Endothelial cell of umbilical vein (primary cell): ENCODE data around the gene DHX16. TPM values are rescaled to one million over a fixed set of nuclear protein-coding genes. Genes with fewer than 3 reads are reported as not detected.

ENCODE experiments used
- BruUV-seq: library from RNA; stranded (reverse); fragments of 400-500 nt; replicated peaks from 2 replicates; lab custom pipeline; 2021; lab: Mats Ljungman, UMichigan
- CTCF ChIA-PET: fragments of 300-600, 350-600 bp; sonication (Branson Sonifier 250); formaldehyde crosslinking; loops from one replicate; lab custom pipeline; 2021; ENCODE audit warnings: antibody characterized with exemption, inconsistent platforms; lab: Charles Lee
- POLR2A ChIA-PET: fragments of 300-600, 350-600 bp; sonication (Branson Sonifier 250); formaldehyde crosslinking; loops from one replicate; lab custom pipeline; 2021; ENCODE audit warnings: antibody characterized with exemption, inconsistent platforms; lab: Charles Lee
- DNase-seq: peaks from one replicate; pipeline ENCODE4 v3.0.0-alpha.2; 2011; ENCODE audit warnings: low read depth, low spot score
- FAIRE-seq: peaks from 2 replicates; lab custom pipeline; 2011; peaks lifted over from hg19 to GRCh38; lab: Jason Lieb, UNC
- H2AFZ ChIP-seq: 2 replicates; pipeline ENCODE4 v1.6.0; 2012; ENCODE audit warnings: low read depth, low read length, control low read depth, inconsistent platforms
- H3K27ac ChIP-seq: 2 replicates; pipeline ENCODE4 v1.5.1; 2011; ENCODE audit warnings: low read depth, mild to moderate bottlenecking, control low read depth, low read length, moderate library complexity; ENCODE audit not compliant: insufficient read depth
- H3K27me3 ChIP-seq, 2 experiments: 2 replicates each; pipeline versions ENCODE4 v1.6.0 to v1.6.1; 2011; ENCODE audit warnings: low read length in 2 of 2, mixed read lengths in 1 of 2; ENCODE audit not compliant: control insufficient read depth in 2 of 2, insufficient read depth in 2 of 2
- H3K36me3 ChIP-seq, 2 experiments: 2 replicates in 1 of 2; 3 replicates in 1 of 2; pipeline ENCODE4 v1.5.1; 2011; ENCODE audit warnings: low read length in 2 of 2, mild to moderate bottlenecking in 1 of 2, moderate library complexity in 1 of 2; ENCODE audit not compliant: control insufficient read depth in 2 of 2, insufficient read depth in 2 of 2; ENCODE audit errors: extremely low read depth in 1 of 2
- H3K4me1 ChIP-seq: 3 replicates; pipeline ENCODE4 v1.5.1; 2011; ENCODE audit warnings: mild to moderate bottlenecking, low read length; ENCODE audit not compliant: control insufficient read depth, insufficient read depth; ENCODE audit errors: extremely low read depth
- H3K4me2 ChIP-seq: 2 replicates; pipeline ENCODE4 v1.6.1; 2011; ENCODE audit warnings: low read length, control low read depth, mixed read lengths; ENCODE audit not compliant: insufficient read depth
- H3K4me3 ChIP-seq, 3 experiments: fragments of 200-600 bp in 1 of 3; sonication (generic), shearing (Covaris generic) in 1 of 3; replicated peaks in 1 of 3; 2 replicates each; pipeline ENCODE4 v1.5.1; 2011 to 2016; ENCODE audit warnings: control low read depth in 3 of 3, low read length in 3 of 3, mild to moderate bottlenecking in 2 of 3, inconsistent platforms in 1 of 3, low read depth in 1 of 3, moderate library complexity in 1 of 3; ENCODE audit not compliant: insufficient read depth in 1 of 3
- H3K79me2 ChIP-seq: 2 replicates; pipeline ENCODE4 v1.6.0; 2012; ENCODE audit warnings: low read length, inconsistent platforms; ENCODE audit not compliant: control insufficient read depth, insufficient read depth
- H3K9ac ChIP-seq: replicated peaks from 2 replicates; pipeline ENCODE3; 2011; ENCODE audit warnings: low read length, control low read depth; ENCODE audit not compliant: insufficient read depth; ENCODE audit errors: extremely low read depth
- H3K9me1 ChIP-seq: replicated peaks from 3 replicates; pipeline ENCODE4 v1.6.0; 2011; ENCODE audit warnings: mild to moderate bottlenecking, low read length; ENCODE audit not compliant: control insufficient read depth, insufficient read depth; ENCODE audit errors: extremely low read depth
- H3K9me3 ChIP-seq: replicated peaks from 2 replicates; pipeline ENCODE4 v1.5.1; 2012; ENCODE audit warnings: low read length, inconsistent platforms; ENCODE audit not compliant: control insufficient read depth, insufficient read depth
- H4K20me1 ChIP-seq: replicated peaks from 2 replicates; pipeline ENCODE3; 2011; ENCODE audit warnings: mild to moderate bottlenecking, low read length; ENCODE audit not compliant: control insufficient read depth, insufficient read depth; ENCODE audit errors: extremely low read depth
- EZH2 ChIP-seq: IDR thresholded peaks from 2 replicates; pipeline ENCODE4 v1.6.1; 2012; ENCODE audit warnings: borderline replicate concordance, low read depth, mild to moderate bottlenecking, moderate library complexity, low read length, inconsistent platforms; ENCODE audit not compliant: severe bottlenecking
- FOS ChIP-seq: IDR thresholded peaks from 2 replicates; pipeline ENCODE4 v1.6.1; 2011; ENCODE audit warnings: mild to moderate bottlenecking, low read length, moderate library complexity, borderline replicate concordance; ENCODE audit not compliant: insufficient read depth
- GATA2 ChIP-seq: IDR thresholded peaks from 2 replicates; pipeline ENCODE4 v1.7.0; 2011; ENCODE audit warnings: low read depth, mild to moderate bottlenecking, moderate library complexity, mixed read lengths, low read length; ENCODE audit not compliant: insufficient read length, insufficient read depth
- JUN ChIP-seq: IDR thresholded peaks from 2 replicates; pipeline ENCODE4 v1.6.1; 2011; ENCODE audit warnings: borderline replicate concordance, low read depth; ENCODE audit not compliant: insufficient read length, insufficient read depth
- MYC ChIP-seq: IDR thresholded peaks from one replicate; pipeline ENCODE4 v1.6.1; 2011; ENCODE audit warnings: mild to moderate bottlenecking, low read depth, low read length
- POLR2A ChIP-seq: IDR thresholded peaks from 2 replicates; pipeline ENCODE4 v1.6.1; 2012; ENCODE audit warnings: low read depth, mild to moderate bottlenecking, control low read depth, low read length
- POLR2AphosphoS5 ChIP-seq: IDR thresholded peaks from 2 replicates; pipeline ENCODE4 v1.6.1; 2012; ENCODE audit warnings: low read depth, mild to moderate bottlenecking, control low read depth, low read length, moderate library complexity; ENCODE audit not compliant: insufficient read depth
- dilution Hi-C: fragments of 300-500 bp; cut with MboI; formaldehyde crosslinking; loops from one replicate; pipeline ENCODE4 v1.15.0; 2019; ENCODE audit warnings: low sequenced_read_pairs; ENCODE audit not compliant: extremely low pct_ligation_motif_present
- intact Hi-C: fragments of 100-400 bp; cut with micrococcal nuclease; formaldehyde crosslinking; loops from one replicate; pipeline ENCODE4 v1.10.0; 2022
- polyA plus RNA-seq, 4 experiments: library from polyadenylated mRNA; depleted of rRNA in 3 of 4; stranded (reverse) in 3 of 4; unstranded in 1 of 4; fragments of >200 nt; gene quantifications; 2 replicates each; pipeline versions ENCODE4 v1.2.1 to v1.2.3, GENCODE V29; 2011 to 2012; ENCODE audit warnings: missing spikeins in 1 of 4
- total RNA-seq: library from RNA; stranded (reverse); gene quantifications from 2 replicates; pipeline ENCODE4 v1.2.3, GENCODE V29; 2021
- TF ChIP-seq, protein P1 (sequence below), 2 donors: IDR thresholded peaks; 1 replicate in 1 of 2; 2 replicates in 1 of 2; pipeline ENCODE4 v1.5.1; 2011; ENCODE audit warnings: low read length in 2 of 2, mild to moderate bottlenecking in 2 of 2, moderate library complexity in 2 of 2, control low read depth in 1 of 2, inconsistent platforms in 1 of 2, low read depth in 1 of 2; ENCODE audit not compliant: insufficient read depth in 1 of 2; ENCODE audit errors: extremely low read depth in 1 of 2
- TF ChIP-seq, protein P2 (sequence below): IDR thresholded peaks from 2 replicates; pipeline ENCODE4 v1.6.1; 2011; ENCODE audit not compliant: insufficient read depth, insufficient read length

DHX16 gene
- total and polyA plus RNA-seq, 2 donors (not counting 3 experiments of a cell fraction or from before 2014, with no cell fraction given) = 38.2 to 66.5 TPM

DNA sequence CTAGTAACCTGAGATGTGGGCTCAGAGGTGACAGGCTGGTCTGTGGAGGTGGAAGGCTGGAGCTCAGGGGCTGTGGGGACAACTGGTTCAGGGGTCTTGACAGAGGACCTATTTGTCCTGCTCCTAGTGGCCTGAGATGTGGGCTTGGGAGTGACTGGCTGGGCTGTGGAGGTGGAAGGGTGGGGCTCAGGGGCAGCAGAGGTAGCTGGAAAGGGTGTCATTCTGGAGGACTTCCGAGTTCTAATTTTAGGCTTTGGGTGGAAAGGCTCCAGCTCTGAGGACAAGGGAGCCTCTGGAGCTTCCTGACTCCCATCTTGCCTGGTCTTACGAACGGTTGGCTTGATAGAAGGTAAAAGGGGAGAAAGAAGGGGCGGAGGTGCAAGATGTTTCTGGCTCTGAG lies 32.8 kb upstream of the DHX16 start:
- Histone ChIP-seq H3K9ac (no peak overlapping the region), H2AFZ (no peak overlapping the region), H3K27ac (no peak overlapping the region), H3K36me3 (peaks cover 5 to 7% of the 10 kb centered on the region in 2 experiments), H3K27me3 (no peaks in the 10 kb centered on the region), H4K20me1 (no peaks in the 10 kb centered on the region), H3K4me1 (no peaks in the 10 kb centered on the region), H3K4me3 (no peak overlapping the region), H3K79me2 (no peaks in the 10 kb centered on the region), H3K4me2 (no peak overlapping the region), H3K9me1 (no peaks in the 10 kb centered on the region), H3K9me3 (no peaks in the 10 kb centered on the region)
- ChIA-PET POLR2A (no interaction called here), CTCF (interaction anchor here (2.8 to 3.3 kb wide), 3 partner anchors 11 to 27 kb away, joined by 9 to 16 read pairs (median 15); partner anchors contain the start of gene MDC1)
- FAIRE-seq (no peak), DNase-seq (no peak)
- no peak for TF ChIP-seq POLR2A
- TF ChIP-seq POLR2AphosphoS5 = no peak
- TF ChIP-seq JUN = no peak
- TF ChIP-seq, protein P1, sequence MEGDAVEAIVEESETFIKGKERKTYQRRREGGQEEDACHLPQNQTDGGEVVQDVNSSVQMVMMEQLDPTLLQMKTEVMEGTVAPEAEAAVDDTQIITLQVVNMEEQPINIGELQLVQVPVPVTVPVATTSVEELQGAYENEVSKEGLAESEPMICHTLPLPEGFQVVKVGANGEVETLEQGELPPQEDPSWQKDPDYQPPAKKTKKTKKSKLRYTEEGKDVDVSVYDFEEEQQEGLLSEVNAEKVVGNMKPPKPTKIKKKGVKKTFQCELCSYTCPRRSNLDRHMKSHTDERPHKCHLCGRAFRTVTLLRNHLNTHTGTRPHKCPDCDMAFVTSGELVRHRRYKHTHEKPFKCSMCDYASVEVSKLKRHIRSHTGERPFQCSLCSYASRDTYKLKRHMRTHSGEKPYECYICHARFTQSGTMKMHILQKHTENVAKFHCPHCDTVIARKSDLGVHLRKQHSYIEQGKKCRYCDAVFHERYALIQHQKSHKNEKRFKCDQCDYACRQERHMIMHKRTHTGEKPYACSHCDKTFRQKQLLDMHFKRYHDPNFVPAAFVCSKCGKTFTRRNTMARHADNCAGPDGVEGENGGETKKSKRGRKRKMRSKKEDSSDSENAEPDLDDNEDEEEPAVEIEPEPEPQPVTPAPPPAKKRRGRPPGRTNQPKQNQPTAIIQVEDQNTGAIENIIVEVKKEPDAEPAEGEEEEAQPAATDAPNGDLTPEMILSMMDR (IDR thresholded peaks at IDR 0.05; ENCODE audit: extremely low read depth in 1 of 2, insufficient read depth in 1 of 2, low read depth in 1 of 2, low read length in 2 of 2) = no peak
- no peak for TF ChIP-seq FOS
- no peak for TF ChIP-seq MYC
- TF ChIP-seq GATA2 = no peak
- TF ChIP-seq, protein P2, sequence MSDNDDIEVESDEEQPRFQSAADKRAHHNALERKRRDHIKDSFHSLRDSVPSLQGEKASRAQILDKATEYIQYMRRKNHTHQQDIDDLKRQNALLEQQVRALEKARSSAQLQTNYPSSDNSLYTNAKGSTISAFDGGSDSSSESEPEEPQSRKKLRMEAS = no peak
- TF ChIP-seq EZH2 = no peak
- BruUV-seq = no TSS peak
- dilution Hi-C loops = no loop called here
- intact Hi-C loops = no loop called here
